Mucosa of descending colon (tissue), 3 donors: ENCODE results near the gene PLA2G4B. TPM values are rescaled to one million over a fixed set of nuclear protein-coding genes. Genes with fewer than 3 reads are reported as not detected.

Experiments
- ATAC-seq: fragments of 200-7000 bp; cut with Tn5 transposase; one replicate; pipeline ENCODE4 v1.9.1; 2020; ENCODE audit warnings: mild to moderate bottlenecking, moderate library complexity
- DNase-seq, 3 donors: peaks; one replicate each; pipeline ENCODE4 v3.0.0-alpha.2; 2020
- H3K36me3 ChIP-seq: fragments of 200-600 bp; one replicate; pipeline ENCODE4 v1.8.0; 2021; ENCODE audit warnings: low read depth, mild to moderate bottlenecking
- H3K4me1 ChIP-seq: fragments of 200-600 bp; one replicate; pipeline ENCODE4 v1.8.0; 2021; ENCODE audit warnings: low read depth, mild to moderate bottlenecking
- H3K4me3 ChIP-seq: fragments of 200-600 bp; one replicate; pipeline ENCODE4 v1.8.0; 2021; ENCODE audit warnings: mild to moderate bottlenecking
- H3K9me3 ChIP-seq: fragments of 200-600 bp; one replicate; pipeline ENCODE4 v1.8.0; 2021; ENCODE audit warnings: mild to moderate bottlenecking
- CTCF ChIP-seq: fragments of 200-600 bp; IDR thresholded peaks from one replicate; pipeline ENCODE4 v1.8.0; 2022; ENCODE audit warnings: antibody characterized with exemption, mild to moderate bottlenecking
- intact Hi-C, 2 donors: fragments of 100-400 bp; cut with DNase I in 1 of 2; cut with micrococcal nuclease in 1 of 2; formaldehyde crosslinking; loops; one replicate each; pipeline versions ENCODE4 v1.11.0 to v1.11.1; 2022; cut with DNase I, micrococcal nuclease
- total RNA-seq, 3 donors: library from RNA; stranded (reverse); fragmentation: NEBNext Ultra II Directional in 2 of 3; extraction: Animal tissue kit (Norgen Biotek cat#: 25700) in 2 of 3; gene quantifications; one replicate each; pipeline versions ENCODE4 v1.2.1 to v1.2.4, GENCODE V29; 2021 to 2023
- donor health status: DM: no; HTN: no; CAD: no; lungs with moderate emphysema.
- donor health status: DM: no; HTN: no; CAD: no.
- donor health status: DM: no; HTN: yes; CAD: no.

Gene PLA2G4B
- total RNA-seq, 3 donors from 2014 or later, result 5.2 to 9.7 (median 6.4) TPM

GRCh38 chr15:41874736-41875135, 36.1 kb downstream of the PLA2G4B start:
- Histone ChIP-seq H3K36me3 (no peaks in the 10 kb centered on the region), H3K4me3 (no peak overlapping the region), H3K9me3 (no peaks in the 10 kb centered on the region), H3K4me1 (no peaks in the 10 kb centered on the region)
- TF ChIP-seq CTCF, result no peak
- intact Hi-C loops, result no loop called here
- ATAC-seq (no peak), DNase-seq (no peak)

- H3K4me1 ChIP-seq, result no peaks in the 10 kb centered on the region
Measured at GRCh38 chr15:41876007-41876406, 37.4 kb downstream of the PLA2G4B start.

GRCh38 chr15:41876689-41877088, 38.0 kb downstream of the PLA2G4B start:
- Histone ChIP-seq H3K9me3 (no peaks in the 10 kb centered on the region), H3K4me1 (peaks cover 4% of the 10 kb centered on the region), H3K4me3 (no peak overlapping the region), H3K36me3 (no peaks in the 10 kb centered on the region)
- no peak for DNase-seq
- no peak for TF ChIP-seq CTCF
- no peak for ATAC-seq
- intact Hi-C loops, result no loop called here

More at GRCh38 chr15:41876007-41876406, 37.4 kb downstream of the PLA2G4B start:
- TF ChIP-seq CTCF, result no peak
- intact Hi-C loops, result no loop called here
- no peaks in the 10 kb centered on the region for H3K9me3 ChIP-seq
- H3K36me3 ChIP-seq, result no peaks in the 10 kb centered on the region
- DNase-seq, result no peak
- no peak overlapping the region for H3K4me3 ChIP-seq
- ATAC-seq, result no peak

GRCh38 chr15:41877631-41878354, 39.1 kb downstream of the PLA2G4B start:
- no peak for TF ChIP-seq CTCF
- Histone ChIP-seq H3K36me3 (no peaks in the 10 kb centered on the region), H3K9me3 (no peaks in the 10 kb centered on the region), H3K4me3 (no peak overlapping the region), H3K4me1 (peaks cover 14% of the 10 kb centered on the region)
- DNase-seq (no peak), ATAC-seq (no peak)
- intact Hi-C loops, result no loop called here

- DNase-seq (no peak), ATAC-seq (no peak)
- Histone ChIP-seq H3K9me3 (no peaks in the 10 kb centered on the region), H3K4me3 (no peak overlapping the region), H3K4me1 (peaks cover 14% of the 10 kb centered on the region), H3K36me3 (no peaks in the 10 kb centered on the region)
- TF ChIP-seq CTCF, result no peak
- intact Hi-C loops, result no loop called here
Measured at GRCh38 chr15:41878355-41878699, 39.7 kb downstream of the PLA2G4B start.
